Measurements from ENCODE around the gene ANKS1A.

GRCh38 chr6:35091346-35092083 is 202.5 kb downstream of the ANKS1A start:
- TF ChIP-seq SUZ12 (IDR thresholded peaks at IDR 0.05; ENCODE audit: extremely low read depth, insufficient read depth, insufficient read length), result no peak
- no peak for TF ChIP-seq YY1 (IDR thresholded peaks at IDR 0.05; ENCODE audit: insufficient read depth, insufficient read length)
